H7 (cell line): ENCODE measurements around the gene RAB20. TPM values are rescaled to one million over a fixed set of nuclear protein-coding genes. Genes with fewer than 3 reads are reported as not detected.

Experiments
- DNase-seq: peaks from one replicate; pipeline ENCODE4 v3.0.0; 2012
- H3K27me3 ChIP-seq: 2 replicates; pipeline ENCODE4 v1.6.0; 2011; ENCODE audit warnings: mild to moderate bottlenecking, low read length; ENCODE audit not compliant: control insufficient read depth, insufficient read depth
- H3K36me3 ChIP-seq: replicated peaks from 2 replicates; pipeline ENCODE4 v1.5.1; 2011; ENCODE audit warnings: low read length; ENCODE audit not compliant: control insufficient read depth, insufficient read depth
- H3K4me3 ChIP-seq: 2 replicates; pipeline ENCODE4 v1.5.1; 2011; ENCODE audit warnings: low read depth, mild to moderate bottlenecking, control low read depth, low read length, moderate library complexity; ENCODE audit not compliant: insufficient read depth
- total RNA-seq: library from RNA; depleted of rRNA; stranded (reverse); fragments of >200 nt; shearing (Covaris generic); gene quantifications from 2 replicates; pipeline ENCODE4 v1.2.3, GENCODE V29; 2014; rRNA removed

The RAB20 gene
- total RNA-seq, 1 experiment from 2014 or later, result 20.8 TPM

DNA sequence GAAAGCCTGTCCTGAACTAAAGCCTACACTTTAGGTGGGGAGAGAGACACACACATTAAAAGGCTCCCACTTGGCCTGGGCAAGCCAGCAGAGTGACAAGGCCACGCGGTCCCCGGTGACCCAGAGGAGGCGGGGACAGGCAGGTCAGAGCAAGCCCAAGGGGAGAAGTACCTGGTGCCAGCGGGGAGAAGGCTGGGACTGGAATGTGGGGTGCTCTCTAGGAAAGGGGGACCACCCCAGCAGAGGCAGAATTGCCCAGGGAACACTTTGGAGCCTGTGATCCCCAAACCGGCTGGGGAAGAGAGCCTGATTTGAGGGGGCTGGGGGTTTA, 82.3 kb downstream of the RAB20 start:
- no peak overlapping the region for H3K4me3 ChIP-seq
- peaks cover 22% of the 10 kb centered on the region for H3K36me3 ChIP-seq
- H3K27me3 ChIP-seq, result no peaks in the 10 kb centered on the region
- DNase-seq, result no peak

DNA sequence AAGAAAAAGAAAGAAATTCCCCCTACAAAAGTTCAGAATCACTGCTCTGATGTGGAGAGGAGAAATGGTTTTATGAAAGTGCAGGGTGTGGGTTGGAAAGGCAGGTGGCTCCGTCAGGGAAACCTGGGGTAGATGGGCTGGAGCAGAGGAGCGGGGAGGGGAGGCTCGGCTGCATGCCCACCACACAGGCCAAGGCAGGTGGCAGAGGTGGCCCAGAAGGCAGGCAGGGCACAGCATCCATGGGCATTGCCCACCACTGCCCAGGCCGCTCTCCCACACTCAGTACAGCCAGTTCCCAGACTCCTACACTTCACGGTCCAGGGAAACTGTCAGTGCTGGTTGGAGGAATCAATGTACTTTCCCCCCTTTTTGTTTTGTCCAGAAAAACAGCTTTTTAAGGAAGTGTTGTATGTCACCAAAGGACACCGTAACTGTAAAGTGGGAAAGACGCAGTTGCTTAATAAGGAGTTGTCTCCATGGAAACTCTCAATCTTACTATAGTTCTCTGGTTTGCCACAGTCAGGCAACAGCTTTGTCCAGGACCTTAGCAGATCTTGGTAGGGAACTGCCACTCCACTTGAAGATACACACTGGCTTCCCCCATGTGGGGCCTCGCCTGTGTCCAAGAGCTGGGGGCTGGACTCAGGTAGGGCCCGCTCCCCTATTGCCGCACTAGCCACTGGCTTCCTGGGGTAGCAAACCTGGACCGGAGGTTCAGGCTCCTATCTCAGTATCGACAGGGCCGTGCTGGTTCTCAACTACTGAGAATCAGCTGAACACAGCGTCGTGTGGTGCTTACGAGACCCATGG, 82.9 kb downstream of the RAB20 start:
- H3K36me3 ChIP-seq, result peaks cover 23% of the 10 kb centered on the region
- H3K4me3 ChIP-seq, result no peak overlapping the region
- no peak for DNase-seq
- no peaks in the 10 kb centered on the region for H3K27me3 ChIP-seq

DNA sequence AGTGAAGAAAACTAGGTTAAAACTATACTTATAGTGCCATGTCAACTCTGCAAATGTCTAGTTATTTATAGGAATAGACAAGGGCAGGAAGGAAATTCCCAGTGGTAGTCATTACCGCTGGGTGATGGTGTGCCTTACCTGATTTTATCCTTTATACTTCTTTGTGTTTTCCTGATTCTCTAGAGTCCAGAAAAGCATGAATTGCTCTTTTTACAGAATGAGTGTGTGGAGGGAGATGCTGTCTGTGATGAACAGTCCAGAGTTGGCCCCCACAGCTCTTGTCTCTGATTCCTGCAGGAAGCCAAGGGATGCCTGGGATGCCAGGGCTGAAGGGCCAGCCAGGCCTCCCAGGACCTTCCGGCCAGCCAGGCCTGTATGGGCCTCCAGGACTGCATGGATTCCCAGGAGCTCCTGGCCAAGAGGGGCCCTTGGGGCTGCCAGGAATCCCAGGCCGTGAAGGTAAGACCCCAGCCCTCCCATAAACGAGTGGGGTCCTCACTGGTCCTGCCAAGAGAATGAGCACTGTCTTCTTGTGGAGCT, 83.7 kb downstream of the RAB20 start:
- Histone ChIP-seq H3K27me3 (no peaks in the 10 kb centered on the region), H3K36me3 (peaks cover 21% of the 10 kb centered on the region), H3K4me3 (no peak overlapping the region)
- no peak for DNase-seq

DNA sequence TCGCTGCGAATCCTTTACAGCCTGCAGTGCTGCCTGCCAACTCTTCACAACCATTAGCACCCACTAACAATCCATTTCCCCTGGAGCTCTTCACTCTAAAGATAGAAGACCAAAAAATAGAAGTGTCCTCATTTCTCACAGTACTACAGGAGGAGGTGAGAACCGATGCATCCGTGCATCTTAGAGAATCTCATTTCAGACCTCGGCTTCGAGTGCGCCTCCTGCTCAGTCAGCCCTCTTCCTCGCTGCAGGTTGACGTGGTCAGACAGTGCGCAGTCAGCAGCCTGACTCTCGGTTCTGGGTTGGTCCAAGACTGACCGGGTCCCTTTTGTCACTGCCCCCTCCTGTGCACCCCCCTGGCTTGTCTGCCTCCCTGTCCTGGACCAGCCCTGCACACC, 85.3 kb downstream of the RAB20 start:
- DNase-seq, result no peak
- Histone ChIP-seq H3K27me3 (no peaks in the 10 kb centered on the region), H3K4me3 (no peak overlapping the region), H3K36me3 (peaks cover 15% of the 10 kb centered on the region)

DNA sequence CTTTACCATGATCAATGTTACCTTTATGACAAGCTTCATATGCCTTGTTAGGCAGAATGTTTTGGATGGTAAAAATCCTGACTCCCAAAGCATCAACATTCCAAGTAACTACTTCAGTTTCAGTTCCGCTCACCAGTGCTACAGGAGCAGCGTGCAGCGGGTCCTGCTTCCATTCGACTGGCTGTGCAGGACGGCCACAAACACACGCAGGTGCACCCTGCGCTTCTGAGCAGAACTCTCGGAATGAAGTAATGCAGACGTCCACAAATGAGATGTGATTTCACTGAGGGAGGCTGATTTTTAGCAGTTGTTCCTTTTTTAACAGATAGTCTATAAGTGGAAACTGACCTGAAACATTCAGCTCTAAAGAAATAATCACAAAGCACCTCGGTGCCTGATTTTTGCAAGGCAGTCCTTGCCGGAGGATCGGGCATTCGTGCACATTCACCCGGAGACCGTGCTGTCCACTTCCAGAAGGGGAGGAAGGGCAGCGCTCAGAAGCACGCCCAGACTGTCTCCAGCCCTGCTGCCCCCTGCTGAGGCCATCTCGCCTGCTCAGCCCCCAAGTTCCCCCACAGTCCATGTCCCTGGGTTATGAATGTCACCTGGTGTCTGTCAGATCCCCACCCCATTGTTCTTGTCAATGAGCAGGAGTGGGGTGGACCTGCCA, 85.8 kb downstream of the RAB20 start:
- no peak overlapping the region for H3K4me3 ChIP-seq
- peaks cover 15% of the 10 kb centered on the region for H3K36me3 ChIP-seq
- no peaks in the 10 kb centered on the region for H3K27me3 ChIP-seq
- DNase-seq, result no peak

DNA sequence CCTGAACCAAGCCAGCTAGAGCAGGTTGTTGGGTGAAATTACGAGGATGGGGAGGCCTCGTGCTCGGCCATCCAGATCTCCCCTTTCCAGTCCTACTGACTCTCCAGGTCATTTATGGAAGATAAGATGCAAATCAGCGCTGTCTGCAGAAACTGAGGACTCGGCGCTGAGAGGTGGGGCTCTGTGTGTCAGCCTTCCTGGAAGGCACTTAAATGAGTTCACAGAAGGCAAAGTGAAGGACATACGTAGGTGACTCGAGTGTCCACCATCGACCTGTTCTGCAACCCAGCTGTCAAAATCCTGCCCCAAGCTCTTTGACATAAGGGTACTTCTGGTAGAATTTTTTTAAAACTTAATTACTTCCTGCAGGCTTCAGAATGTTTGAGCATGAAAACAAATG, 86.4 kb downstream of the RAB20 start:
- Histone ChIP-seq H3K4me3 (no peak overlapping the region), H3K36me3 (peaks cover 14% of the 10 kb centered on the region), H3K27me3 (no peaks in the 10 kb centered on the region)
- no peak for DNase-seq

DNA sequence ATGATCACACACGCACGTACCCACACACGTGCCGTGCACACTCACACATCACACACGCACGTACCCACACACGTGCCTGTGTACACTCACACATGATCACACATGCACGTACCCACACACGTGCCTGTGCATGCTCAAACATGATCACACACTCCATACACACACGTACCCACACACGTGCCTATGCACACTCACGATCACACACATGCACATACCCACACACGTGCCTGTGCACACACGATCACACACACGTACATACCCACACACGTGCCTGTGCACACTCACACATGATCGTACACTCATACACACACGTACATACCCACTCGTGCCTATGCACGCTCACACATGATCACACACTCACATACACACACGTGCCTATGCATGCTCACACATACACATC, 86.8 kb downstream of the RAB20 start:
- no peak for DNase-seq
- Histone ChIP-seq H3K27me3 (no peaks in the 10 kb centered on the region), H3K36me3 (peaks cover 15% of the 10 kb centered on the region), H3K4me3 (no peak overlapping the region)

Other genes with a start within 250 kb of the RAB20 start
- gene NAXD, start 53.8 kb upstream of the RAB20 start, total RNA-seq, result 21.0 and 22.8 TPM in 2 replicates
- gene CARS2, start 144.4 kb upstream of the RAB20 start, total RNA-seq, result 40.0 and 44.3 TPM in 2 replicates
- gene ING1, start 152.0 kb upstream of the RAB20 start, total RNA-seq, result 21.7 and 23.1 TPM in 2 replicates